ENCODE measurements around the gene PLAAT5. TPM values are rescaled to one million over a fixed set of nuclear protein-coding genes. Genes with fewer than 3 reads are reported as not detected.
A peak's percentile ranks its signal among the peaks of the same experiment; 100 is the strongest.

Gene PLAAT5
- total RNA-seq, 1 experiment from 2014 or later, result 0.57 TPM

DNA sequence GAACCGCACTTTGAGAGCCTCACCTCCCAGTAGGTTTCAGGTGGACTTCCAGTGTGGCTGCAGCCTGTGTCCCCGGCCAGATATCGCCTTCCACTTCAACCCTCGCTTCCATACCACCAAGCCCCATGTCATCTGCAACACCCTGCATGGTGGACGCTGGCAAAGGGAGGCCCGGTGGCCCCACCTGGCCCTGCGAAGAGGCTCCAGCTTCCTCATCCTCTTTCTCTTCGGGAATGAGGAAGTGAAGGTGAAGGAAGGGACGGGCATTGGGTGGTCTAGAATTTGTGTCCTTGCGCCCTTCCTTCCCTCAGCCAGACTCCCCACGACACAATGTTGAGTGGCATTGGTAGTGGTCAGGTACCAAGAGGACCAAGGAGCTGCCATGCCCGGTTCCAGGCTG is 17.8 kb upstream of the PLAAT5 start:
- H3K4me3 Mint-ChIP-seq (ENCODE audit: low read depth, unreplicated experiment), result no peak overlapping the region
- no peaks in the 10 kb centered on the region for H3K9me3 Mint-ChIP-seq (ENCODE audit: low read depth, unreplicated experiment)
- no peaks in the 10 kb centered on the region for H3K36me3 Mint-ChIP-seq (ENCODE audit: insufficient read depth, unreplicated experiment)
- CTCF ChIA-PET, result interaction anchor here (0.6 to 1.9 kb wide), 8 partner anchors 14 to 127 kb away, joined by 3 to 10 read pairs (median 4); partner anchors contain the start of gene PLAAT4
- TF ChIP-seq CTCF (IDR thresholded peaks at IDR 0.05; ENCODE audit: unreplicated experiment), result no peak
- no peaks in the 10 kb centered on the region for H3K27me3 Mint-ChIP-seq (ENCODE audit: unreplicated experiment)
- intact Hi-C loops (cut with micrococcal nuclease; ENCODE audit: unreplicated experiment), result loop anchor here (1.0 kb wide), 1 partner anchor 29 kb away; no protein-coding TSS in a partner anchor
- DNase-seq, result no peak
- BruUV-seq (replicated peaks), result no TSS peak
- H3K27ac Mint-ChIP-seq (ENCODE audit: unreplicated experiment), result no peak overlapping the region
- H3K4me1 Mint-ChIP-seq (ENCODE audit: low read depth, unreplicated experiment), result peaks cover 28% of the 10 kb centered on the region

- peaks cover 32% of the 10 kb centered on the region for H3K4me1 Mint-ChIP-seq (ENCODE audit: low read depth, unreplicated experiment)
- H3K36me3 Mint-ChIP-seq (ENCODE audit: insufficient read depth, unreplicated experiment), result no peaks in the 10 kb centered on the region
- H3K9me3 Mint-ChIP-seq (ENCODE audit: low read depth, unreplicated experiment), result no peaks in the 10 kb centered on the region
- no peaks in the 10 kb centered on the region for H3K27me3 Mint-ChIP-seq (ENCODE audit: unreplicated experiment)
- peak; percentile 72 for DNase-seq
- H3K4me3 Mint-ChIP-seq (ENCODE audit: low read depth, unreplicated experiment), result no peak overlapping the region
- H3K27ac Mint-ChIP-seq (ENCODE audit: unreplicated experiment), result no peak overlapping the region
- no TSS peak for BruUV-seq (replicated peaks)
- intact Hi-C loops (cut with micrococcal nuclease; ENCODE audit: unreplicated experiment), result loop anchor here (1.0 kb wide), 1 partner anchor 29 kb away; no protein-coding TSS in a partner anchor
- peak; percentile 14 for TF ChIP-seq CTCF (IDR thresholded peaks at IDR 0.05; ENCODE audit: unreplicated experiment)
- CTCF ChIA-PET, result interaction anchor here (0.6 to 1.9 kb wide), 13 partner anchors 14 to 602 kb away, joined by 3 to 10 read pairs (median 4); partner anchors contain the start of gene PLAAT4
These were observed 17.0 kb upstream of the PLAAT5 start for GRCh38 chr11:63508009-63508408.

- TF ChIP-seq CTCF (IDR thresholded peaks at IDR 0.05; ENCODE audit: unreplicated experiment), result no peak
- CTCF ChIA-PET, result interaction anchor here (0.6 to 1.6 kb wide), 8 partner anchors 16 to 602 kb away, joined by 3 to 10 read pairs (median 4); no protein-coding TSS in a partner anchor
- H3K27ac Mint-ChIP-seq (ENCODE audit: unreplicated experiment), result no peak overlapping the region
These were observed 16.5 kb upstream of the PLAAT5 start for GRCh38 chr11:63507511-63507910.

GRCh38 chr11:63506876-63507275 is 15.9 kb upstream of the PLAAT5 start:
- peaks cover 38% of the 10 kb centered on the region for H3K4me1 Mint-ChIP-seq (ENCODE audit: low read depth, unreplicated experiment)
- H3K4me3 Mint-ChIP-seq (ENCODE audit: low read depth, unreplicated experiment), result no peak overlapping the region
- DNase-seq, result no peak
- intact Hi-C loops (cut with micrococcal nuclease; ENCODE audit: unreplicated experiment), result no loop called here
- BruUV-seq (replicated peaks), result no TSS peak
- TF ChIP-seq CTCF (IDR thresholded peaks at IDR 0.05; ENCODE audit: unreplicated experiment), result no peak
- CTCF ChIA-PET, result interaction anchor here (0.5 to 1.6 kb wide), 2 partner anchors 124 to 129 kb away, joined by 4 to 5 read pairs; no protein-coding TSS in a partner anchor
- no peak overlapping the region for H3K27ac Mint-ChIP-seq (ENCODE audit: unreplicated experiment)
- no peaks in the 10 kb centered on the region for H3K36me3 Mint-ChIP-seq (ENCODE audit: insufficient read depth, unreplicated experiment)
- H3K9me3 Mint-ChIP-seq (ENCODE audit: low read depth, unreplicated experiment), result no peaks in the 10 kb centered on the region
- no peaks in the 10 kb centered on the region for H3K27me3 Mint-ChIP-seq (ENCODE audit: unreplicated experiment)

More at GRCh38 chr11:63507511-63507910, 16.5 kb upstream of the PLAAT5 start:
- no peaks in the 10 kb centered on the region for H3K9me3 Mint-ChIP-seq (ENCODE audit: low read depth, unreplicated experiment)
- H3K27me3 Mint-ChIP-seq (ENCODE audit: unreplicated experiment), result no peaks in the 10 kb centered on the region
- no peaks in the 10 kb centered on the region for H3K36me3 Mint-ChIP-seq (ENCODE audit: insufficient read depth, unreplicated experiment)
- no TSS peak for BruUV-seq (replicated peaks)
- intact Hi-C loops (cut with micrococcal nuclease; ENCODE audit: unreplicated experiment), result no loop called here
- H3K4me3 Mint-ChIP-seq (ENCODE audit: low read depth, unreplicated experiment), result no peak overlapping the region
- no peak for DNase-seq
- H3K4me1 Mint-ChIP-seq (ENCODE audit: low read depth, unreplicated experiment), result peaks cover 37% of the 10 kb centered on the region
